H1 (cell line): Measurements from ENCODE around the gene WDR27. TPM values are rescaled to one million over a fixed set of nuclear protein-coding genes. Genes with fewer than 3 reads are reported as not detected.

Experiments used
- CTCF ChIA-PET: fragments of 300-600 bp; sonication (Branson Sonifier 250); formaldehyde crosslinking; loops from one replicate; lab custom pipeline; 2021; ENCODE audit not compliant: partially characterized antibody; lab: Charles Lee
- POLR2A ChIA-PET: fragments of 300-600 bp; sonication (Branson Sonifier 250); formaldehyde crosslinking; loops from one replicate; lab custom pipeline; 2021; ENCODE audit warnings: inconsistent platforms; ENCODE audit not compliant: partially characterized antibody; lab: Charles Lee
- DNase-seq, 2 experiments: peaks; one replicate each; pipeline versions ENCODE4 v3.0.0 to v3.0.0-alpha.2; 2010 to 2022; ENCODE audit warnings: low spot score in 2 of 2, low read depth in 1 of 2, mixed read lengths in 1 of 2
- FAIRE-seq: peaks from 2 replicates; lab custom pipeline; 2011; peaks lifted over from hg19 to GRCh38; lab: Jason Lieb, UNC
- H2AFZ ChIP-seq: 2 replicates; pipeline ENCODE4 v1.8.1; 2012; ENCODE audit warnings: low read length, inconsistent platforms
- H2AK5ac ChIP-seq: 2 replicates; pipeline ENCODE4 v1.6.1; 2013; ENCODE audit warnings: low read depth, low read length
- H2BK120ac ChIP-seq: replicated peaks from 2 replicates; pipeline ENCODE3; 2013; ENCODE audit warnings: low read depth, low read length, inconsistent platforms
- H2BK12ac ChIP-seq: 2 replicates; pipeline ENCODE4 v1.6.1; 2013; ENCODE audit warnings: low read depth, low read length
- H2BK15ac ChIP-seq: 2 replicates; pipeline ENCODE4 v1.6.1; 2013; ENCODE audit warnings: low read length
- H2BK20ac ChIP-seq: 2 replicates; pipeline ENCODE4 v1.6.1; 2013; ENCODE audit warnings: low read length
- H2BK5ac ChIP-seq: 2 replicates; pipeline ENCODE4 v1.6.1; 2013; ENCODE audit warnings: low read depth, low read length
- H3K14ac ChIP-seq: 2 replicates; pipeline ENCODE4 v1.6.1; 2013; ENCODE audit warnings: inconsistent platforms; ENCODE audit not compliant: insufficient read length
- H3K18ac ChIP-seq: 2 replicates; pipeline ENCODE4 v1.6.1; 2013; ENCODE audit warnings: low read length; ENCODE audit errors: extremely low read depth
- H3K23ac ChIP-seq: 2 replicates; pipeline ENCODE4 v1.6.1; 2013; ENCODE audit warnings: inconsistent platforms; ENCODE audit not compliant: insufficient read length
- H3K23me2 ChIP-seq: 2 replicates; pipeline ENCODE4 v1.6.1; 2013; ENCODE audit warnings: low read depth, low read length
- H3K27ac ChIP-seq: 2 replicates; pipeline ENCODE4 v1.6.1; 2011; ENCODE audit warnings: low read depth, low read length, inconsistent platforms
- H3K27me3 ChIP-seq, 4 experiments: replicated peaks in 1 of 4; 1 replicate in 1 of 4; 2 replicates in 3 of 4; pipeline versions ENCODE4 v1.6.1 to v1.8.1; 2011 to 2013; ENCODE audit warnings: low read length in 3 of 4, mild to moderate bottlenecking in 3 of 4, inconsistent platforms in 2 of 4, mixed read lengths in 2 of 4, moderate library complexity in 1 of 4; ENCODE audit not compliant: control insufficient read depth in 3 of 4, insufficient read depth in 3 of 4; ENCODE audit errors: extremely low read depth in 1 of 4
- H3K36me3 ChIP-seq, 4 experiments: 2 replicates each; pipeline versions ENCODE4 v1.6.1 to v1.8.1; 2011 to 2013; ENCODE audit warnings: mild to moderate bottlenecking in 4 of 4, low read length in 3 of 4, moderate library complexity in 2 of 4, control low read depth in 1 of 4, inconsistent platforms in 1 of 4; ENCODE audit not compliant: insufficient read depth in 4 of 4, control insufficient read depth in 2 of 4
- H3K4ac ChIP-seq: replicated peaks from 2 replicates; pipeline ENCODE3; 2013; ENCODE audit warnings: low read length, low read depth, mixed read lengths, inconsistent platforms; ENCODE audit not compliant: insufficient read length
- H3K4me1 ChIP-seq, 4 experiments: replicated peaks in 1 of 4; 1 replicate in 1 of 4; 2 replicates in 3 of 4; pipeline versions ENCODE4 v1.6.1 to v1.8.1; 2011 to 2013; ENCODE audit warnings: low read length in 3 of 4, inconsistent platforms in 2 of 4, mixed read lengths in 1 of 4; ENCODE audit not compliant: insufficient read depth in 4 of 4, control insufficient read depth in 3 of 4
- H3K4me2 ChIP-seq, 2 experiments: 2 replicates each; pipeline versions ENCODE4 v1.6.1 to v1.8.1; 2011 to 2013; ENCODE audit warnings: low read depth in 2 of 2, low read length in 2 of 2, control low read depth in 1 of 2, inconsistent platforms in 1 of 2, mild to moderate bottlenecking in 1 of 2; ENCODE audit not compliant: insufficient read depth in 1 of 2
- H3K4me3 ChIP-seq, 4 experiments: fragments of 200-600, 300-600 bp in 1 of 4; sonication (generic), shearing (Covaris generic), sonication (Bioruptor Twin) in 1 of 4; 2 replicates each; pipeline versions ENCODE4 v1.5.1 to v1.8.1; 2011 to 2016; ENCODE audit warnings: low read length in 4 of 4, low read depth in 3 of 4, control low read depth in 2 of 4, inconsistent platforms in 2 of 4, mild to moderate bottlenecking in 2 of 4, mixed read lengths in 1 of 4, moderate library complexity in 1 of 4; ENCODE audit not compliant: insufficient read depth in 2 of 4; ENCODE audit errors: extremely low read depth in 1 of 4
- H3K56ac ChIP-seq: replicated peaks from 2 replicates; pipeline ENCODE3; 2013; ENCODE audit warnings: low read depth, mild to moderate bottlenecking, mixed read lengths, low read length, inconsistent platforms; ENCODE audit not compliant: insufficient read length
- H3K79me1 ChIP-seq: 2 replicates; pipeline ENCODE4 v1.6.1; 2013; ENCODE audit warnings: low read depth, low read length, control low read depth
- H3K79me2 ChIP-seq, 2 experiments: 2 replicates each; pipeline versions ENCODE4 v1.6.1 to v1.8.1; 2012 to 2013; ENCODE audit warnings: low read length in 2 of 2, mild to moderate bottlenecking in 2 of 2, inconsistent platforms in 1 of 2; ENCODE audit not compliant: insufficient read depth in 2 of 2, control insufficient read depth in 1 of 2
- H3K9ac ChIP-seq, 4 experiments: replicated peaks in 1 of 4; 1 replicate in 1 of 4; 2 replicates in 3 of 4; pipeline versions ENCODE4 v1.6.1 to v1.8.1; 2011 to 2013; ENCODE audit warnings: low read depth in 3 of 4, low read length in 3 of 4, control low read depth in 2 of 4, mild to moderate bottlenecking in 2 of 4, moderate library complexity in 2 of 4, inconsistent platforms in 1 of 4; ENCODE audit errors: extremely low read depth in 1 of 4
- H3K9me3 ChIP-seq, 2 experiments: 2 replicates each; pipeline versions ENCODE4 v1.6.1 to v1.8.1; 2012 to 2013; ENCODE audit warnings: mild to moderate bottlenecking in 2 of 2, moderate library complexity in 2 of 2, control low read depth in 1 of 2, inconsistent platforms in 1 of 2, low read depth in 1 of 2, low read length in 1 of 2, mixed read lengths in 1 of 2; ENCODE audit not compliant: insufficient read depth in 2 of 2
- H4K20me1 ChIP-seq, 2 experiments: replicated peaks in 1 of 2; 2 replicates each; pipeline versions ENCODE3 to v1.8.1; 2011 to 2013; ENCODE audit warnings: inconsistent platforms in 2 of 2, low read length in 2 of 2, mild to moderate bottlenecking in 1 of 2; ENCODE audit not compliant: insufficient read depth in 2 of 2, control insufficient read depth in 1 of 2
- H4K5ac ChIP-seq: 2 replicates; pipeline ENCODE4 v1.6.1; 2013; ENCODE audit warnings: low read length, low read depth, mixed read lengths, inconsistent platforms; ENCODE audit not compliant: insufficient read length
- H4K8ac ChIP-seq: 2 replicates; pipeline ENCODE4 v1.8.0; 2013; ENCODE audit warnings: mild to moderate bottlenecking, moderate library complexity, low read length, inconsistent platforms; ENCODE audit not compliant: insufficient read depth; ENCODE audit errors: extremely low read depth
- H4K91ac ChIP-seq: replicated peaks from 2 replicates; pipeline ENCODE3; 2013; ENCODE audit warnings: low read length, mixed read lengths, inconsistent platforms; ENCODE audit not compliant: insufficient read length
- EGR1 ChIP-seq: IDR thresholded peaks from 2 replicates; pipeline ENCODE4 v1.6.1; 2011; ENCODE audit warnings: low read depth, low read length, borderline replicate concordance
- RFX5 ChIP-seq: IDR thresholded peaks from 2 replicates; pipeline ENCODE4 v1.6.1; 2011; ENCODE audit warnings: low read depth, low read length, improper control_type of control experiment, borderline replicate concordance
- SIN3A ChIP-seq, 2 experiments: IDR thresholded peaks in 1 of 2; conservative IDR thresholded peaks in 1 of 2; 2 replicates each; pipeline ENCODE4 v1.6.1; 2011 to 2012; ENCODE audit warnings: low read length in 2 of 2, improper control_type of control experiment in 1 of 2, low read depth in 1 of 2, mild to moderate bottlenecking in 1 of 2
- SUZ12 ChIP-seq: fragments of 200-600 bp; sonication (generic); IDR thresholded peaks from 2 replicates; pipeline ENCODE4 v1.6.1; 2012; ENCODE audit warnings: mild to moderate bottlenecking, inconsistent platforms, low read length, moderate library complexity, mixed read lengths
- WGBS, 2 experiments: shearing (Covaris generic) in 1 of 2; methylation state at CpG; one replicate each; pipeline versions ENCODE4 v1.1.6 to v1.1.7; 2013 to 2015; ENCODE audit warnings: low lambda C conversion rate in 2 of 2, mixed read lengths in 2 of 2, inconsistent platforms in 1 of 2, low coverage in 1 of 2, missing lambda C conversion rate in 1 of 2; ENCODE audit not compliant: insufficient replicate concordance in 2 of 2, insufficient coverage in 1 of 2, insufficient read length in 1 of 2; ENCODE audit errors: extremely low coverage in 1 of 2, missing lambda C conversion rate in 1 of 2; 5-methylcytosine and 5-hydroxymethylcytosine counted together
- polyA plus RNA-seq, 7 experiments: library from polyadenylated mRNA; depleted of rRNA in 3 of 7; stranded (reverse) in 5 of 7; unstranded in 2 of 7; fragments of >200 nt in 5 of 7; fragments of 200-250 nt in 2 of 7; gene quantifications; 1 replicate in 5 of 7; 2 replicates in 1 of 7; 4 replicates in 1 of 7; pipeline versions ENCODE4 v1.2.1 to v1.2.3, GENCODE V29; 2011 to 2013; ENCODE audit warnings: missing spikeins in 2 of 7, mixed read lengths in 2 of 7
- total RNA-seq: library from RNA; stranded (reverse); fragmentation: NEBNext Ultra II Directional; extraction: Animal tissue kit (Norgen Biotek cat#: 25700); gene quantifications from 2 replicates; pipeline ENCODE4 v1.2.1, GENCODE V29; 2021

The WDR27 gene
- total and polyA plus RNA-seq, 2 of the 8 experiments (the other 6 are each of a cell fraction or from before 2014, with no cell fraction given): 53.6 to 68.6 TPM

DNA sequence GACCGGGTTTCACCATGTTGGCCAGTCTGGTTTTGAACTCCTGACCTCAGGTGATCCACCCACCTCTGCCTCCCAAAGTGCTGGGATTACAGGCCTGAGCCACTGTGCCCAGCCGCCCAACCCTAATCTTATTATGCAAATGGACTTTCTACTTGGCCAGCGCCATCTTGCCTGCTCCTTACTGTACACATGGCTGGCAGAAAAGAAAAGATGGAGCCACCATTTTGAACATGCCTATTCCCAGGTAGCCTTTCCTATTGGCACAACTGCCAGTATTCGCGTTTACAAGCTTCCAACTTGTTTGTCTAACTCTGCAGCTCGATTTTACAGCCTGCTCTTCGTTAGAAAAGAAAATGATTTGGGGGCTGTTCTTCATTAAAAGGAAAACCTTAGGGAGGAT, 84.3 kb downstream of the WDR27 start:
- no peak overlapping the region for H2BK15ac ChIP-seq
- TF ChIP-seq SIN3A (conservative IDR thresholded peaks at IDR 0.05 in 1 of 2, IDR thresholded peaks at IDR 0.05 in 1 of 2; ENCODE audit: low read depth in 1 of 2, low read length in 2 of 2): no peak
- TF ChIP-seq SUZ12: no peak
- no peak for TF ChIP-seq EGR1
- TF ChIP-seq RFX5: no peak
- TF ChIP-seq, all 59 proteins: peak for 0
- Histone ChIP-seq H3K23ac (no peak overlapping the region), H3K9ac (no peak overlapping the region), H2AFZ (no peak overlapping the region), H3K18ac (no peak overlapping the region), H3K36me3 (no peaks in the 10 kb centered on the region; a peak in 1 of 8 replicates), H2BK120ac (no peak overlapping the region), H3K9me3 (no peaks in the 10 kb centered on the region), H3K79me1 (peaks cover 3% of the 10 kb centered on the region), H2AK5ac (no peak overlapping the region), H3K23me2 (peaks cover 7% of the 10 kb centered on the region), H3K27me3 (no peaks in the 10 kb centered on the region), H3K4me2 (no peak overlapping the region), H2BK12ac (no peak overlapping the region), H3K27ac (no peak overlapping the region), H3K79me2 (peaks cover 4% of the 10 kb centered on the region in 2 experiments; a peak in 2 of 4 replicates), H2BK20ac (no peak overlapping the region), H4K5ac (no peak overlapping the region), H3K56ac (no peak overlapping the region), H4K8ac (no peak overlapping the region), H3K4me3 (no peak overlapping the region), H3K4ac (no peak overlapping the region), H4K91ac (no peak overlapping the region), H2BK5ac (no peak overlapping the region), H4K20me1 (peaks cover 2% of the 10 kb centered on the region in 2 experiments), H3K4me1 (peaks cover 2 to 22% (median 19%) of the 10 kb centered on the region in 4 experiments), H3K14ac (no peak overlapping the region)
- 91% methylated on average over 7 of the region's 7 CpGs; no CpG with 5 or more reads in 1 of the 2 experiments for WGBS, 2 experiments
- FAIRE-seq (no peak), DNase-seq (no peak)
- ChIA-PET CTCF (no interaction called here), POLR2A (interaction anchor here (2.3 kb wide), 1 partner anchor 23 kb away, joined by 5 read pairs; no protein-coding TSS in a partner anchor)
